Keratinocyte (primary cell): Measurements from ENCODE around the gene CHN2. TPM values are rescaled to one million over a fixed set of nuclear protein-coding genes. Genes with fewer than 3 reads are reported as not detected.

ENCODE experiments used
- DNase-seq: peaks from one replicate; pipeline ENCODE4 v3.0.0-alpha.2; 2011; ENCODE audit warnings: low read depth, missing footprints, low spot score
- FAIRE-seq: peaks from 2 replicates; lab custom pipeline; 2011; peaks lifted over from hg19 to GRCh38; lab: Jason Lieb, UNC
- H2AFZ ChIP-seq: 2 replicates; pipeline ENCODE4 v1.6.0; 2012; ENCODE audit warnings: low read length, control low read depth, inconsistent platforms; ENCODE audit not compliant: control insufficient read depth
- H3K27ac ChIP-seq: 2 replicates; pipeline ENCODE4 v1.5.1; 2011; ENCODE audit warnings: low read length; ENCODE audit not compliant: control insufficient read depth, insufficient read depth
- H3K27me3 ChIP-seq: 3 replicates; pipeline ENCODE4 v1.6.0; 2011; ENCODE audit warnings: low read length; ENCODE audit not compliant: control insufficient read depth, insufficient read depth; ENCODE audit errors: extremely low read depth
- H3K36me3 ChIP-seq, 2 experiments: 2 replicates in 1 of 2; 3 replicates in 1 of 2; pipeline ENCODE4 v1.5.1; 2011; ENCODE audit warnings: low read length in 2 of 2, mild to moderate bottlenecking in 1 of 2; ENCODE audit not compliant: control insufficient read depth in 2 of 2, insufficient read depth in 2 of 2; ENCODE audit errors: extremely low read depth in 1 of 2
- H3K4me1 ChIP-seq: 3 replicates; pipeline ENCODE4 v1.5.1; 2011; ENCODE audit warnings: low read length; ENCODE audit not compliant: control insufficient read depth, insufficient read depth; ENCODE audit errors: extremely low read depth
- H3K4me2 ChIP-seq: 3 replicates; pipeline ENCODE4 v1.6.0; 2011; ENCODE audit warnings: low read depth, low read length; ENCODE audit not compliant: control insufficient read depth, insufficient read depth; ENCODE audit errors: extremely low read depth
- H3K4me3 ChIP-seq, 3 experiments: fragments of 200-600 bp in 1 of 3; sonication (generic) in 1 of 3; 2 replicates in 2 of 3; 3 replicates in 1 of 3; pipeline ENCODE4 v1.5.1; 2011 to 2016; ENCODE audit warnings: low read length in 3 of 3, mild to moderate bottlenecking in 3 of 3, control low read depth in 2 of 3, inconsistent platforms in 1 of 3, low read depth in 1 of 3, mixed read lengths in 1 of 3, mixed run types in 1 of 3, moderate library complexity in 1 of 3; ENCODE audit not compliant: control insufficient read depth in 2 of 3, insufficient read depth in 2 of 3; ENCODE audit errors: extremely low read depth in 1 of 3
- H3K79me2 ChIP-seq: 2 replicates; pipeline ENCODE4 v1.6.0; 2012; ENCODE audit warnings: low read length; ENCODE audit not compliant: control insufficient read depth, insufficient read depth
- H3K9ac ChIP-seq: 3 replicates; pipeline ENCODE4 v1.6.0; 2011; ENCODE audit warnings: low read length; ENCODE audit not compliant: control insufficient read depth, insufficient read depth; ENCODE audit errors: extremely low read depth
- H3K9me1 ChIP-seq: 3 replicates; pipeline ENCODE4 v1.6.0; 2011; ENCODE audit warnings: low read length; ENCODE audit not compliant: control insufficient read depth, insufficient read depth; ENCODE audit errors: extremely low read depth
- H3K9me3 ChIP-seq: 2 replicates; pipeline ENCODE4 v1.5.1; 2012; ENCODE audit warnings: low read depth, low read length; ENCODE audit not compliant: control insufficient read depth
- H4K20me1 ChIP-seq: 3 replicates; pipeline ENCODE4 v1.6.0; 2011; ENCODE audit warnings: low read length; ENCODE audit not compliant: control insufficient read depth, insufficient read depth; ENCODE audit errors: extremely low read depth
- EZH2 ChIP-seq: IDR thresholded peaks from one replicate; pipeline ENCODE4 v1.6.1; 2012; ENCODE audit warnings: inconsistent platforms, mild to moderate bottlenecking, low read length, moderate library complexity
- dilution Hi-C: fragments of 300-500 bp; cut with MboI; formaldehyde crosslinking; loops from one replicate; pipeline ENCODE4 v1.7.0; 2020; ENCODE audit warnings: low sequenced_read_pairs; ENCODE audit not compliant: extremely low pct_ligation_motif_present
- polyA plus RNA-seq, 5 experiments: library from polyadenylated mRNA; depleted of rRNA in 3 of 5; stranded (reverse) in 3 of 5; stranded (forward) in 1 of 5; unstranded in 1 of 5; fragments of >200 nt; gene quantifications; 1 replicate in 1 of 5; 2 replicates in 3 of 5; 3 replicates in 1 of 5; pipeline versions ENCODE4 v1.2.1 to v1.2.3, GENCODE V29; 2011 to 2012; ENCODE audit warnings: missing spikeins in 2 of 5, low read depth in 1 of 5, low replicate concordance in 1 of 5
- TF ChIP-seq, protein P1 (sequence below), 3 experiments: IDR thresholded peaks in 1 of 3; conservative IDR thresholded peaks in 1 of 3; optimal IDR thresholded peaks in 1 of 3; 2 replicates in 2 of 3; 3 replicates in 1 of 3; pipeline versions ENCODE3 to v1.5.1; 2011; ENCODE audit warnings: low read length in 3 of 3, mild to moderate bottlenecking in 3 of 3, moderate library complexity in 2 of 3, control low read depth in 1 of 3, inconsistent platforms in 1 of 3; ENCODE audit not compliant: insufficient read depth in 2 of 3; ENCODE audit errors: extremely low read depth in 1 of 3

The CHN2 gene
- polyA plus RNA-seq, 1 donor (not counting 4 experiments of a cell fraction or from before 2014, with no cell fraction given): 1.8 TPM

- Histone ChIP-seq H3K27ac (no peak overlapping the region), H2AFZ (no peak overlapping the region), H3K79me2 (no peaks in the 10 kb centered on the region), H3K9me3 (no peaks in the 10 kb centered on the region), H3K4me2 (no peak overlapping the region), H3K4me3 (no peak overlapping the region), H3K36me3 (no peaks in the 10 kb centered on the region), H3K9me1 (no peaks in the 10 kb centered on the region), H3K9ac (no peak overlapping the region), H3K27me3 (peaks cover 21% of the 10 kb centered on the region), H4K20me1 (no peaks in the 10 kb centered on the region), H3K4me1 (no peaks in the 10 kb centered on the region)
- dilution Hi-C loops: no loop called here
- TF ChIP-seq, protein P1, sequence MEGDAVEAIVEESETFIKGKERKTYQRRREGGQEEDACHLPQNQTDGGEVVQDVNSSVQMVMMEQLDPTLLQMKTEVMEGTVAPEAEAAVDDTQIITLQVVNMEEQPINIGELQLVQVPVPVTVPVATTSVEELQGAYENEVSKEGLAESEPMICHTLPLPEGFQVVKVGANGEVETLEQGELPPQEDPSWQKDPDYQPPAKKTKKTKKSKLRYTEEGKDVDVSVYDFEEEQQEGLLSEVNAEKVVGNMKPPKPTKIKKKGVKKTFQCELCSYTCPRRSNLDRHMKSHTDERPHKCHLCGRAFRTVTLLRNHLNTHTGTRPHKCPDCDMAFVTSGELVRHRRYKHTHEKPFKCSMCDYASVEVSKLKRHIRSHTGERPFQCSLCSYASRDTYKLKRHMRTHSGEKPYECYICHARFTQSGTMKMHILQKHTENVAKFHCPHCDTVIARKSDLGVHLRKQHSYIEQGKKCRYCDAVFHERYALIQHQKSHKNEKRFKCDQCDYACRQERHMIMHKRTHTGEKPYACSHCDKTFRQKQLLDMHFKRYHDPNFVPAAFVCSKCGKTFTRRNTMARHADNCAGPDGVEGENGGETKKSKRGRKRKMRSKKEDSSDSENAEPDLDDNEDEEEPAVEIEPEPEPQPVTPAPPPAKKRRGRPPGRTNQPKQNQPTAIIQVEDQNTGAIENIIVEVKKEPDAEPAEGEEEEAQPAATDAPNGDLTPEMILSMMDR (optimal IDR thresholded peaks at IDR 0.05 in 1 of 3, IDR thresholded peaks at IDR 0.05 in 1 of 3, conservative IDR thresholded peaks at IDR 0.05 in 1 of 3; ENCODE audit: extremely low read depth in 1 of 3, insufficient read depth in 2 of 3, low read length in 3 of 3): no peak
- TF ChIP-seq EZH2: no peak
- DNase-seq: no peak
- FAIRE-seq: no peak
Measured at GRCh38 chr7:29162577-29162976, 32.0 kb upstream of the CHN2 start.

GRCh38 chr7:29163854-29164253 lies 30.7 kb upstream of the CHN2 start:
- dilution Hi-C loops: no loop called here
- H3K36me3 ChIP-seq: no peaks in the 10 kb centered on the region
- FAIRE-seq: no peak

More at GRCh38 chr7:29163854-29164253, 30.7 kb upstream of the CHN2 start:
- no peaks in the 10 kb centered on the region for H4K20me1 ChIP-seq
- H3K9me1 ChIP-seq: no peaks in the 10 kb centered on the region
- no peak overlapping the region for H3K4me3 ChIP-seq
- H3K27ac ChIP-seq: no peak overlapping the region
- no peaks in the 10 kb centered on the region for H3K4me1 ChIP-seq
- no peak overlapping the region for H2AFZ ChIP-seq
- peaks cover 17% of the 10 kb centered on the region for H3K27me3 ChIP-seq
- no peaks in the 10 kb centered on the region for H3K9me3 ChIP-seq
- DNase-seq: no peak
- TF ChIP-seq, protein P1 (optimal IDR thresholded peaks at IDR 0.05 in 1 of 3, IDR thresholded peaks at IDR 0.05 in 1 of 3, conservative IDR thresholded peaks at IDR 0.05 in 1 of 3; ENCODE audit: extremely low read depth in 1 of 3, insufficient read depth in 2 of 3, low read length in 3 of 3): no peak
- no peak for TF ChIP-seq EZH2
- H3K79me2 ChIP-seq: no peaks in the 10 kb centered on the region
- no peak overlapping the region for H3K4me2 ChIP-seq
- no peak overlapping the region for H3K9ac ChIP-seq
